WTC11 (cell line): Measurements from ENCODE around the gene RTN4RL1. TPM values are rescaled to one million over a fixed set of nuclear protein-coding genes. Genes with fewer than 3 reads are reported as not detected.
A peak's percentile ranks its signal among the peaks of the same experiment; 100 is the strongest.

Source experiments
- ATAC-seq: fragments of 200-7000 bp; cut with Tn5 transposase; 2 replicates; pipeline ENCODE4 v1.10.0; 2021; ENCODE audit warnings: mild to moderate bottlenecking, moderate library complexity
- CTCF ChIA-PET: fragments of 300-600 bp; sonication (Branson Sonifier 250); formaldehyde crosslinking; loops from one replicate; lab custom pipeline; 2021; ENCODE audit warnings: antibody characterized with exemption; lab: Charles Lee
- POLR2A ChIA-PET: fragments of 350-600 bp; sonication (Branson Sonifier 250); formaldehyde crosslinking; loops from one replicate; lab custom pipeline; 2021; ENCODE audit warnings: antibody characterized with exemption; lab: Charles Lee
- DNase-seq: peaks from one replicate; pipeline ENCODE4 v3.0.0; 2021; ENCODE audit warnings: low spot score
- H3K27ac Mint-ChIP-seq: 2 replicates; pipeline ENCODE4 v1.8.0; 2021; ENCODE audit warnings: mixed read lengths
- H3K27me3 Mint-ChIP-seq: 2 replicates; pipeline ENCODE4 v1.8.0; 2021; ENCODE audit warnings: low read depth, mild to moderate bottlenecking, moderate library complexity, mixed read lengths
- H3K36me3 Mint-ChIP-seq: 2 replicates; pipeline ENCODE4 v1.8.0; 2021; ENCODE audit warnings: mixed read lengths
- H3K4me1 Mint-ChIP-seq: 2 replicates; pipeline ENCODE4 v1.8.0; 2022; ENCODE audit warnings: mixed read lengths
- H3K4me3 Mint-ChIP-seq: 2 replicates; pipeline ENCODE4 v1.8.0; 2021; ENCODE audit warnings: mild to moderate bottlenecking, moderate library complexity, mixed read lengths
- H3K9me3 Mint-ChIP-seq: 2 replicates; pipeline ENCODE4 v1.8.0; 2021; ENCODE audit warnings: mixed read lengths
- E2F1 ChIP-seq: sonication (generic); formaldehyde crosslinking; IDR thresholded peaks from 2 replicates; pipeline ENCODE4 v1.8.0; 2022; ENCODE audit warnings: mild to moderate bottlenecking, missing genetic modification reagents
- PREB ChIP-seq: sonication (generic); formaldehyde crosslinking; IDR thresholded peaks from 2 replicates; pipeline ENCODE4 v1.8.1; 2022; ENCODE audit warnings: mild to moderate bottlenecking, missing genetic modification reagents, moderate library complexity, borderline replicate concordance
- ZNF281 ChIP-seq: sonication (generic); formaldehyde crosslinking; IDR thresholded peaks from 2 replicates; pipeline ENCODE4 v1.8.0; 2023; ENCODE audit warnings: mild to moderate bottlenecking, missing genetic modification reagents
- total RNA-seq: library from RNA; stranded (reverse); gene quantifications from 3 replicates; pipeline ENCODE4 v1.2.3, GENCODE V29; 2021
- TF ChIP-seq, protein P1 (sequence below): sonication (generic); formaldehyde crosslinking; IDR thresholded peaks from 2 replicates; pipeline ENCODE4 v1.8.1; 2023; ENCODE audit warnings: mild to moderate bottlenecking, missing genetic modification reagents, borderline replicate concordance
- TF ChIP-seq, protein P2 (sequence below): fragments of 250-450 bp; sonication (Bioruptor Pico); IDR thresholded peaks from 2 replicates; pipeline ENCODE4 v1.9.0; 2021; ENCODE audit warnings: mild to moderate bottlenecking, borderline replicate concordance
- TF ChIP-seq, protein P3 (sequence below): sonication (generic); formaldehyde crosslinking; IDR thresholded peaks from 2 replicates; pipeline ENCODE4 v1.8.1; 2023; ENCODE audit warnings: mild to moderate bottlenecking, moderate library complexity, missing genetic modification reagents
- TF ChIP-seq, protein P4 (sequence below): sonication (generic); formaldehyde crosslinking; IDR thresholded peaks from 2 replicates; pipeline ENCODE4 v1.8.0; 2022; ENCODE audit warnings: mild to moderate bottlenecking, missing genetic modification reagents

Gene RTN4RL1
- total RNA-seq, 1 experiment from 2014 or later: 0.72 TPM

- DNase-seq: no peak
- POLR2A ChIA-PET: no interaction called here
These were observed 2.5 kb upstream of the RTN4RL1 start for GRCh38 chr17:2027528-2028233.

GRCh38 chr17:2025622-2026309, 632 bp upstream of the RTN4RL1 start:
- peak; percentile 62 for DNase-seq
- peaks cover 85% of the 10 kb centered on the region for H3K27me3 Mint-ChIP-seq
- no peak for ATAC-seq
- peaks cover 3% of the 10 kb centered on the region; the same call in 1 of the 2 replicates for H3K36me3 Mint-ChIP-seq
- no peak overlapping the region for H3K27ac Mint-ChIP-seq
- H3K4me3 Mint-ChIP-seq: peak overlapping the region; percentile 67
- CTCF ChIA-PET: interaction anchor here (0.6 to 6.3 kb wide), 15 partner anchors 14 to 327 kb away, joined by 3 to 47 read pairs (median 5); no protein-coding TSS in a partner anchor
- POLR2A ChIA-PET: interaction anchor here (0.6 to 0.8 kb wide), 4 partner anchors 48 to 117 kb away, joined by 3 to 4 read pairs (median 3); no protein-coding TSS in a partner anchor
- no peaks in the 10 kb centered on the region for H3K9me3 Mint-ChIP-seq
- H3K4me1 Mint-ChIP-seq: peaks cover 4% of the 10 kb centered on the region
- TF ChIP-seq, protein P1, sequence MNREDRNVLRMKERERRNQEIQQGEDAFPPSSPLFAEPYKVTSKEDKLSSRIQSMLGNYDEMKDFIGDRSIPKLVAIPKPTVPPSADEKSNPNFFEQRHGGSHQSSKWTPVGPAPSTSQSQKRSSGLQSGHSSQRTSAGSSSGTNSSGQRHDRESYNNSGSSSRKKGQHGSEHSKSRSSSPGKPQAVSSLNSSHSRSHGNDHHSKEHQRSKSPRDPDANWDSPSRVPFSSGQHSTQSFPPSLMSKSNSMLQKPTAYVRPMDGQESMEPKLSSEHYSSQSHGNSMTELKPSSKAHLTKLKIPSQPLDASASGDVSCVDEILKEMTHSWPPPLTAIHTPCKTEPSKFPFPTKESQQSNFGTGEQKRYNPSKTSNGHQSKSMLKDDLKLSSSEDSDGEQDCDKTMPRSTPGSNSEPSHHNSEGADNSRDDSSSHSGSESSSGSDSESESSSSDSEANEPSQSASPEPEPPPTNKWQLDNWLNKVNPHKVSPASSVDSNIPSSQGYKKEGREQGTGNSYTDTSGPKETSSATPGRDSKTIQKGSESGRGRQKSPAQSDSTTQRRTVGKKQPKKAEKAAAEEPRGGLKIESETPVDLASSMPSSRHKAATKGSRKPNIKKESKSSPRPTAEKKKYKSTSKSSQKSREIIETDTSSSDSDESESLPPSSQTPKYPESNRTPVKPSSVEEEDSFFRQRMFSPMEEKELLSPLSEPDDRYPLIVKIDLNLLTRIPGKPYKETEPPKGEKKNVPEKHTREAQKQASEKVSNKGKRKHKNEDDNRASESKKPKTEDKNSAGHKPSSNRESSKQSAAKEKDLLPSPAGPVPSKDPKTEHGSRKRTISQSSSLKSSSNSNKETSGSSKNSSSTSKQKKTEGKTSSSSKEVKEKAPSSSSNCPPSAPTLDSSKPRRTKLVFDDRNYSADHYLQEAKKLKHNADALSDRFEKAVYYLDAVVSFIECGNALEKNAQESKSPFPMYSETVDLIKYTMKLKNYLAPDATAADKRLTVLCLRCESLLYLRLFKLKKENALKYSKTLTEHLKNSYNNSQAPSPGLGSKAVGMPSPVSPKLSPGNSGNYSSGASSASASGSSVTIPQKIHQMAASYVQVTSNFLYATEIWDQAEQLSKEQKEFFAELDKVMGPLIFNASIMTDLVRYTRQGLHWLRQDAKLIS (CRISPR knock-in tag): no peak
- no peak for TF ChIP-seq ZNF281 (CRISPR knock-in tag)
- TF ChIP-seq, protein P2, sequence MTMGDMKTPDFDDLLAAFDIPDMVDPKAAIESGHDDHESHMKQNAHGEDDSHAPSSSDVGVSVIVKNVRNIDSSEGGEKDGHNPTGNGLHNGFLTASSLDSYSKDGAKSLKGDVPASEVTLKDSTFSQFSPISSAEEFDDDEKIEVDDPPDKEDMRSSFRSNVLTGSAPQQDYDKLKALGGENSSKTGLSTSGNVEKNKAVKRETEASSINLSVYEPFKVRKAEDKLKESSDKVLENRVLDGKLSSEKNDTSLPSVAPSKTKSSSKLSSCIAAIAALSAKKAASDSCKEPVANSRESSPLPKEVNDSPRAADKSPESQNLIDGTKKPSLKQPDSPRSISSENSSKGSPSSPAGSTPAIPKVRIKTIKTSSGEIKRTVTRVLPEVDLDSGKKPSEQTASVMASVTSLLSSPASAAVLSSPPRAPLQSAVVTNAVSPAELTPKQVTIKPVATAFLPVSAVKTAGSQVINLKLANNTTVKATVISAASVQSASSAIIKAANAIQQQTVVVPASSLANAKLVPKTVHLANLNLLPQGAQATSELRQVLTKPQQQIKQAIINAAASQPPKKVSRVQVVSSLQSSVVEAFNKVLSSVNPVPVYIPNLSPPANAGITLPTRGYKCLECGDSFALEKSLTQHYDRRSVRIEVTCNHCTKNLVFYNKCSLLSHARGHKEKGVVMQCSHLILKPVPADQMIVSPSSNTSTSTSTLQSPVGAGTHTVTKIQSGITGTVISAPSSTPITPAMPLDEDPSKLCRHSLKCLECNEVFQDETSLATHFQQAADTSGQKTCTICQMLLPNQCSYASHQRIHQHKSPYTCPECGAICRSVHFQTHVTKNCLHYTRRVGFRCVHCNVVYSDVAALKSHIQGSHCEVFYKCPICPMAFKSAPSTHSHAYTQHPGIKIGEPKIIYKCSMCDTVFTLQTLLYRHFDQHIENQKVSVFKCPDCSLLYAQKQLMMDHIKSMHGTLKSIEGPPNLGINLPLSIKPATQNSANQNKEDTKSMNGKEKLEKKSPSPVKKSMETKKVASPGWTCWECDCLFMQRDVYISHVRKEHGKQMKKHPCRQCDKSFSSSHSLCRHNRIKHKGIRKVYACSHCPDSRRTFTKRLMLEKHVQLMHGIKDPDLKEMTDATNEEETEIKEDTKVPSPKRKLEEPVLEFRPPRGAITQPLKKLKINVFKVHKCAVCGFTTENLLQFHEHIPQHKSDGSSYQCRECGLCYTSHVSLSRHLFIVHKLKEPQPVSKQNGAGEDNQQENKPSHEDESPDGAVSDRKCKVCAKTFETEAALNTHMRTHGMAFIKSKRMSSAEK (CRISPR knock-in tag): no peak
- TF ChIP-seq, protein P3, sequence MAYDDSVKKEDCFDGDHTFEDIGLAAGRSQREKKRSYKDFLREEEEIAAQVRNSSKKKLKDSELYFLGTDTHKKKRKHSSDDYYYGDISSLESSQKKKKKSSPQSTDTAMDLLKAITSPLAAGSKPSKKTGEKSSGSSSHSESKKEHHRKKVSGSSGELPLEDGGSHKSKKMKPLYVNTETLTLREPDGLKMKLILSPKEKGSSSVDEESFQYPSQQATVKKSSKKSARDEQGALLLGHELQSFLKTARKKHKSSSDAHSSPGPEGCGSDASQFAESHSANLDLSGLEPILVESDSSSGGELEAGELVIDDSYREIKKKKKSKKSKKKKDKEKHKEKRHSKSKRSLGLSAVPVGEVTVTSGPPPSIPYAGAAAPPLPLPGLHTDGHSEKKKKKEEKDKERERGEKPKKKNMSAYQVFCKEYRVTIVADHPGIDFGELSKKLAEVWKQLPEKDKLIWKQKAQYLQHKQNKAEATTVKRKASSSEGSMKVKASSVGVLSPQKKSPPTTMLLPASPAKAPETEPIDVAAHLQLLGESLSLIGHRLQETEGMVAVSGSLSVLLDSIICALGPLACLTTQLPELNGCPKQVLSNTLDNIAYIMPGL: no peak

More at GRCh38 chr17:2027528-2028233, 2.5 kb upstream of the RTN4RL1 start:
- CTCF ChIA-PET: interaction anchor here (0.5 to 6.3 kb wide), 3 partner anchors 116 to 124 kb away, joined by 3 to 47 read pairs (median 11); no protein-coding TSS in a partner anchor
- ATAC-seq: no peak
- TF ChIP-seq, protein P4, sequence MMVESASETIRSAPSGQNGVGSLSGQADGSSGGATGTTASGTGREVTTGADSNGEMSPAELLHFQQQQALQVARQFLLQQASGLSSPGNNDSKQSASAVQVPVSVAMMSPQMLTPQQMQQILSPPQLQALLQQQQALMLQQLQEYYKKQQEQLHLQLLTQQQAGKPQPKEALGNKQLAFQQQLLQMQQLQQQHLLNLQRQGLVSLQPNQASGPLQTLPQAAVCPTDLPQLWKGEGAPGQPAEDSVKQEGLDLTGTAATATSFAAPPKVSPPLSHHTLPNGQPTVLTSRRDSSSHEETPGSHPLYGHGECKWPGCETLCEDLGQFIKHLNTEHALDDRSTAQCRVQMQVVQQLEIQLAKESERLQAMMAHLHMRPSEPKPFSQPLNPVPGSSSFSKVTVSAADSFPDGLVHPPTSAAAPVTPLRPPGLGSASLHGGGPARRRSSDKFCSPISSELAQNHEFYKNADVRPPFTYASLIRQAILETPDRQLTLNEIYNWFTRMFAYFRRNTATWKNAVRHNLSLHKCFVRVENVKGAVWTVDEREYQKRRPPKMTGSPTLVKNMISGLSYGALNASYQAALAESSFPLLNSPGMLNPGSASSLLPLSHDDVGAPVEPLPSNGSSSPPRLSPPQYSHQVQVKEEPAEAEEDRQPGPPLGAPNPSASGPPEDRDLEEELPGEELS (CRISPR knock-in tag): no peak
- TF ChIP-seq PREB (CRISPR knock-in tag): no peak
- no peak for TF ChIP-seq E2F1 (CRISPR knock-in tag)
- H3K4me1 Mint-ChIP-seq: peaks cover 7% of the 10 kb centered on the region
- peaks cover 67% of the 10 kb centered on the region for H3K27me3 Mint-ChIP-seq
- H3K36me3 Mint-ChIP-seq: peaks cover 3% of the 10 kb centered on the region; the same call in 1 of the 2 replicates
- no peak overlapping the region for H3K27ac Mint-ChIP-seq
- H3K9me3 Mint-ChIP-seq: no peaks in the 10 kb centered on the region
- H3K4me3 Mint-ChIP-seq: no peak overlapping the region
